Heart left ventricle (tissue), 16 donors: ENCODE measurements around the gene MOV10. TPM values are rescaled to one million over a fixed set of nuclear protein-coding genes. Genes with fewer than 3 reads are reported as not detected.

Experiments
- ATAC-seq, 4 donors: fragments of 200-7000 bp; cut with Tn5 transposase; one replicate each; pipeline ENCODE4 v1.9.1; 2020 to 2022; ENCODE audit warnings: moderate library complexity in 4 of 4, mild to moderate bottlenecking in 3 of 4, moderate number of reproducible peaks in 1 of 4
- DNase-seq, 5 donors: peaks; one replicate each; pipeline ENCODE4 v3.0.0-alpha.2; 2020
- H3K27ac ChIP-seq, 12 donors: fragments of 200-600 bp; sonication (generic) in 4 of 12; one replicate each; pipeline versions ENCODE4 v1.5.0 to v1.8.0; 2016 to 2022; ENCODE audit warnings: mild to moderate bottlenecking in 2 of 12
- H3K27me3 ChIP-seq, 9 donors: fragments of 200-600 bp; sonication (generic) in 2 of 9; one replicate each; pipeline versions ENCODE4 v1.5.1 to v1.8.0; 2016 to 2022; ENCODE audit warnings: mild to moderate bottlenecking in 3 of 9
- H3K36me3 ChIP-seq, 9 donors: fragments of 200-600 bp; sonication (generic) in 2 of 9; one replicate each; pipeline versions ENCODE4 v1.5.0 to v1.8.0; 2018 to 2022; ENCODE audit warnings: mild to moderate bottlenecking in 2 of 9
- H3K4me1 ChIP-seq, 12 donors: fragments of 200-600 bp; sonication (generic) in 4 of 12; one replicate each; pipeline versions ENCODE4 v1.5.0 to v1.8.0; 2016 to 2022; ENCODE audit warnings: mild to moderate bottlenecking in 3 of 12
- H3K4me3 ChIP-seq, 12 donors: fragments of 200-600 bp; sonication (generic) in 4 of 12; one replicate each; pipeline versions ENCODE4 v1.5.0 to v1.8.0; 2017 to 2022; ENCODE audit warnings: mild to moderate bottlenecking in 9 of 12, moderate library complexity in 4 of 12
- H3K9me3 ChIP-seq, 12 donors: fragments of 200-600 bp; sonication (generic) in 4 of 12; one replicate each; pipeline versions ENCODE4 v1.5.0 to v1.8.0; 2016 to 2022; ENCODE audit warnings: mild to moderate bottlenecking in 1 of 12
- POLR2A ChIP-seq, 2 donors: fragments of 450-650 bp; IDR thresholded peaks; one replicate each; pipeline ENCODE4 v1.6.1; 2017; ENCODE audit warnings: antibody characterized with exemption in 2 of 2, mild to moderate bottlenecking in 2 of 2, moderate library complexity in 2 of 2
- WGBS, 4 donors: extraction: QIAGEN DNeasy Blood & Tissue Kit in 2 of 4; methylation state at CpG; one replicate each; pipeline versions ENCODE4 v1.1.5 to v1.1.7; 2013 to 2018; 5-methylcytosine and 5-hydroxymethylcytosine counted together
- intact Hi-C, 10 donors: fragments of 100-400 bp; cut with DNase I; formaldehyde crosslinking; loops; one replicate each; pipeline versions ENCODE4 v1.11.1 to v1.14.2; 2022
- polyA plus RNA-seq, 2 donors: library from polyadenylated mRNA; stranded (reverse); fragments of 200-250 nt; gene quantifications; one replicate each; pipeline ENCODE4 v1.2.3, GENCODE V29; 2013
- total RNA-seq, 9 donors: library from RNA; depleted of rRNA in 2 of 9; stranded (reverse); fragments of >200 nt in 2 of 9; fragmentation: NEBNext Ultra II Directional in 3 of 9; extraction: Animal tissue kit (Norgen Biotek cat#: 25700) in 3 of 9; gene quantifications; one replicate each; pipeline versions ENCODE4 v1.1.0 to v1.2.4, GENCODE V29; 2016 to 2023
- TF ChIP-seq, protein P1 (sequence below), 12 donors: fragments of 200-600 bp; sonication (generic) in 4 of 12; IDR thresholded peaks; one replicate each; pipeline versions ENCODE4 v1.5.0 to v1.8.0; 2018 to 2022; ENCODE audit warnings: antibody characterized with exemption in 12 of 12, mild to moderate bottlenecking in 5 of 12
- donor health status: ischemic (EF 13 %, LVEDD 7.1; RV severe dilation, severe dysfunction).
- donor health status: healthy with polysubstance abuse.
- donor health status: DM: no; HTN: yes; CAD: no.
- donor health status: DM: no; HTN: no; CAD: no.
- donor health status: ischemic (EF 25% LVEDD 6.9; RV normal size, moderate dysfunction).
- donor health status: ischemic (EF 25% LVEDD 5.7; RV mildly dilated, moderate dysfunction).
- donor health status: healthy.
- donor health status: DM: yes; HTN: yes; CAD: no.
- donor health status: ischemic (EF 35%, LVEDD 5.7; RV mildly dilated, moderate dysfunction).
- donor health status: nonischemic (EF 11% LVEDD 7.7; RV severe dilation, severe dysfunction).
- donor health status: DM: yes; HTN: yes; CAD: no.
- donor health status: PGD.
- donor health status: ischemic (EF 29% LVEDD 5.4; RV normal size, mild dysfunction).
- donor health status: nonischemic (EF 23%, LVEDD 6.1; RV moderate dilation, normal function).

The MOV10 gene
- total and polyA plus RNA-seq, 11 donors = 7.5 to 43.6 (median 13.3) TPM

DNA sequence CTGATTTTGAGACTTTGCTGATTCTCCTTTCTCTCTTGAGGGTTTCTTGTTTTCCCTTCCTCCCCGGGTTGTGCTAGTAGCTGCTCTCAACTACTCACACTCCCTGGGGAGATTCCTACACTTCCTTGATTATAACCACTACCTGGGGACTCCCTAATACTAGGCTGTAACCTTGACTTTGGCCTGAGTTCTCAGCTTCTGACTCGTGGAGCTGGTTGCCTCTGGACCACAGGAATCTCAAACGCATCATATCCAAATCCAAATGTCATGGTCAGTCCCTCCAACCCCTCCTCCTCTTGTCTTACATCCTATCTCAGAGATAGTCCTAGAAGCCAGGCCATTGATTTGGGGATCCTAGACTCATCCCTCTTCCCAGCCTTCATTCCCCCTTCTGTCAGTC, 12.0 kb downstream of the MOV10 start:
- no peak for DNase-seq
- no peak for ATAC-seq
- Histone ChIP-seq H3K27me3 (no peaks in the 10 kb centered on the region), H3K27ac (no peak overlapping the region), H3K36me3 (peaks cover 0 to 27% (median 21%) of the 10 kb centered on the region in 9 donors), H3K4me3 (no peak overlapping the region), H3K4me1 (peaks cover 0 to 32% (median 4%) of the 10 kb centered on the region in 12 donors), H3K9me3 (no peaks in the 10 kb centered on the region)
- 49 to 63% (median 57%) methylated on average over 3 of the region's 3 CpGs for WGBS, 4 donors
- TF ChIP-seq POLR2A (IDR thresholded peaks at IDR 0.05) = no peak
- TF ChIP-seq, protein P1, sequence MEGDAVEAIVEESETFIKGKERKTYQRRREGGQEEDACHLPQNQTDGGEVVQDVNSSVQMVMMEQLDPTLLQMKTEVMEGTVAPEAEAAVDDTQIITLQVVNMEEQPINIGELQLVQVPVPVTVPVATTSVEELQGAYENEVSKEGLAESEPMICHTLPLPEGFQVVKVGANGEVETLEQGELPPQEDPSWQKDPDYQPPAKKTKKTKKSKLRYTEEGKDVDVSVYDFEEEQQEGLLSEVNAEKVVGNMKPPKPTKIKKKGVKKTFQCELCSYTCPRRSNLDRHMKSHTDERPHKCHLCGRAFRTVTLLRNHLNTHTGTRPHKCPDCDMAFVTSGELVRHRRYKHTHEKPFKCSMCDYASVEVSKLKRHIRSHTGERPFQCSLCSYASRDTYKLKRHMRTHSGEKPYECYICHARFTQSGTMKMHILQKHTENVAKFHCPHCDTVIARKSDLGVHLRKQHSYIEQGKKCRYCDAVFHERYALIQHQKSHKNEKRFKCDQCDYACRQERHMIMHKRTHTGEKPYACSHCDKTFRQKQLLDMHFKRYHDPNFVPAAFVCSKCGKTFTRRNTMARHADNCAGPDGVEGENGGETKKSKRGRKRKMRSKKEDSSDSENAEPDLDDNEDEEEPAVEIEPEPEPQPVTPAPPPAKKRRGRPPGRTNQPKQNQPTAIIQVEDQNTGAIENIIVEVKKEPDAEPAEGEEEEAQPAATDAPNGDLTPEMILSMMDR (IDR thresholded peaks at IDR 0.05) = no peak
- intact Hi-C loops = no loop called here

DNA sequence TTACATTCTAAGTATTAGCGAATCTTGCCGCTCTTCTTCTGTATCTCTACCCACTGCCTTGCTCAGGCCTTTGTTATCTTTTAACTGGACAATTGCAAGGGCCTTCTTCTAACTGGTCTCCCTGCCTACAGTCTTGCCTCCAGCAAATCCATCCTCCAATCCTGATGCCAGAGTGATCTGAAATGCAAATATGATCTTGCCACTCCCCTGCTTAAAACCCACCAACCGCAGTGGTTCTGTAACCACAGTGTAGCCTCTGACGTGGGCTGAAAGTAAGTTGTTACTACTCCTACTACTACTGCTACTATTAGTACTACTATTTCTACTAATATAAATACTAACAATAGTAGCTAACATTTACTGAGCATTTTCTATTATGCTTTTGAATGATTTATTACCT, 12.4 kb downstream of the MOV10 start:
- WGBS, 4 donors = 90 to 95% (median 92%) methylated on average over 4 of the region's 4 CpGs
- H3K27me3 ChIP-seq = no peaks in the 10 kb centered on the region
- DNase-seq (no peak), ATAC-seq (no peak)
- H3K4me1 ChIP-seq = peaks cover 0 to 32% (median 4%) of the 10 kb centered on the region in 12 donors
- peaks cover 0 to 31% (median 25%) of the 10 kb centered on the region in 9 donors for H3K36me3 ChIP-seq
- intact Hi-C loops = no loop called here
- TF ChIP-seq, protein P1 (IDR thresholded peaks at IDR 0.05) = no peak
- no peak overlapping the region for H3K27ac ChIP-seq
- H3K4me3 ChIP-seq = no peak overlapping the region
- H3K9me3 ChIP-seq = no peaks in the 10 kb centered on the region

DNA sequence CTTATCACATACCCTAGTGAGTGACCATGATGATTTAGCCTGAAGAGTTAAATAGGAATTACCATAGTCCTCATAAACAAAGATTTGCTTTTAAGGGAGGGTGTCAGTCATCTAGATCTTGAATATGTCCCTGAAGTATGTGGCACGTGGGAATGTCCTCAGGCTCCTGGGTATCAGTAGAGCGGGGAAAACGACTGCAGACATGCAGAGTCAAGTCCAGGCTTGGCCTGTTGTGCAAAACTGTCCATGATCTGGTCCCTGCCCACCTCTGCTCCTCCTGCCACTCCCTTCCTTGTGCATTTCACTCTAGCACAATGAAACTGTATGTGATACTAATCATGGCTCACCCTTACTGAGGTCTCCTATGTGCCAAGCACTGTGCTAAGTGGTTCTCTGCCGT, 12.9 kb downstream of the MOV10 start:
- no peak for DNase-seq
- Histone ChIP-seq H3K36me3 (peaks cover 0 to 36% (median 30%) of the 10 kb centered on the region in 9 donors), H3K4me3 (no peak overlapping the region), H3K9me3 (no peaks in the 10 kb centered on the region), H3K4me1 (peaks cover 0 to 32% (median 4%) of the 10 kb centered on the region in 12 donors), H3K27me3 (no peaks in the 10 kb centered on the region), H3K27ac (no peak overlapping the region)
- ATAC-seq = no peak
- TF ChIP-seq, protein P1 (IDR thresholded peaks at IDR 0.05) = no peak
- no peak for TF ChIP-seq POLR2A (IDR thresholded peaks at IDR 0.05)
- 74 to 87% (median 81%) methylated on average over 4 of the region's 4 CpGs for WGBS, 4 donors
- intact Hi-C loops = no loop called here

DNA sequence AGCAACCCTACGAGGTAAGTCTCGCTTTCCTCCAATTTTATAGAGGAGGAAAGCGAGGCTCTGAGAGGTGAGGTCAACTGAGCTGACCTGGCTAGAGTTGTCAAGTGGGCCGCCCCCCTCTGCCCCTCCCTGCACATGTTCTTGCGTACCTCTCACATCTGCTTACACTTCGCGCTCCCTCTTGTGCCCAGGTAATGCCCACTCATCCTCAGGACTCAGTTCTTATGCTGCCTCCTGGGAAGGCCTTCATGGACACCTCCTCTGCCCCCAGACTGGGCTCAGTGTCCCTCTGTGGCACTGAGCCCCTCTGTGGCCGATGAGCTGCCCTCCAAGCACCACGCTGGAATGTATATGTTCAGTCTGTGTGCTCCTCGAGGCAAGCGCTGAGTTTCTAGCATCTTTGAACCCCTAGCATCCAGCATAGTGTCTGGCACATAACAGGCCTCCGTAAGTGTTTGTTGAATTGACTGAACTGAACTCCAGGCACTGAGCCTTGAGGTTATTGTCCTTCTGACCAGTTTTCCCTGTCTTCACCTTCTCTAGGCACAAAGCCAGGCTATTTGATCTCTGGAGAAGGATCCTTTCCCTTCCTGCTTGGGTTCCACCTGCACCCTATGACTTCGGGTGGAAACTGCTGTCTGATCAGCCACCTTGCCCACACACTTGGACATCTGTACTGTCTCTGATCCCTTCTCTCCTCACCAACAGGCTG, 13.5 kb downstream of the MOV10 start:
- no peaks in the 10 kb centered on the region for H3K9me3 ChIP-seq
- intact Hi-C loops = no loop called here
- TF ChIP-seq, protein P1 (IDR thresholded peaks at IDR 0.05) = no peak
- no peak for TF ChIP-seq POLR2A (IDR thresholded peaks at IDR 0.05)
- peak overlapping the region in 11 of 12 donors; percentile 17 to 53 (median 45) for H3K27ac ChIP-seq
- H3K36me3 ChIP-seq = peaks cover 0 to 42% (median 36%) of the 10 kb centered on the region in 9 donors
- H3K27me3 ChIP-seq = no peaks in the 10 kb centered on the region
- 85 to 90% (median 88%) methylated on average over 12 to 13 of the region's 13 CpGs for WGBS, 4 donors
- no peak for DNase-seq
- no peak overlapping the region for H3K4me3 ChIP-seq
- peaks cover 0 to 32% (median 4%) of the 10 kb centered on the region in 12 donors for H3K4me1 ChIP-seq
- ATAC-seq = no peak
